Kidney (tissue), 14 donors: ENCODE data around the gene NCOA3. TPM values are rescaled to one million over a fixed set of nuclear protein-coding genes. Genes with fewer than 3 reads are reported as not detected.
A peak's percentile ranks its signal among the peaks of the same experiment; 100 is the strongest.

Source experiments
- DNase-seq, 5 donors: peaks; one replicate each; pipeline ENCODE4 v3.0.0-alpha.2; 2013 to 2020
- FAIRE-seq: peaks from 2 replicates; lab custom pipeline; 2012; peaks lifted over from hg19 to GRCh38; lab: Jason Lieb, UNC
- H3K27ac ChIP-seq, 2 donors: one replicate each; pipeline ENCODE4 v1.7.0; 2013; ENCODE audit warnings: low read depth in 2 of 2, low read length in 2 of 2, inconsistent platforms in 1 of 2
- H3K27me3 ChIP-seq: one replicate; pipeline ENCODE4 v1.7.1; 2013; ENCODE audit warnings: low read length, inconsistent platforms; ENCODE audit not compliant: control insufficient read depth, insufficient read depth
- H3K36me3 ChIP-seq, 3 donors: one replicate each; pipeline versions ENCODE4 v1.7.0 to v1.7.1; 2013; ENCODE audit warnings: low read length in 3 of 3, control low read depth in 1 of 3, inconsistent platforms in 1 of 3; ENCODE audit not compliant: insufficient read depth in 3 of 3, control insufficient read depth in 2 of 3
- H3K4me1 ChIP-seq, 3 donors: one replicate each; pipeline versions ENCODE4 v1.7.0 to v1.7.1; 2013; ENCODE audit warnings: low read length in 3 of 3, inconsistent platforms in 1 of 3, low read depth in 1 of 3; ENCODE audit not compliant: control insufficient read depth in 2 of 3, insufficient read depth in 2 of 3
- H3K4me3 ChIP-seq, 3 donors: one replicate each; pipeline versions ENCODE4 v1.7.0 to v1.8.1; 2013; ENCODE audit warnings: low read length in 3 of 3, control low read depth in 1 of 3, inconsistent platforms in 1 of 3
- H3K9ac ChIP-seq, 3 donors: one replicate each; pipeline versions ENCODE4 v1.7.0 to v1.7.1; 2013; ENCODE audit warnings: low read length in 3 of 3, control low read depth in 1 of 3, inconsistent platforms in 1 of 3
- H3K9me3 ChIP-seq, 3 donors: one replicate each; pipeline versions ENCODE4 v1.7.0 to v1.7.1; 2013; ENCODE audit warnings: low read length in 3 of 3, control low read depth in 1 of 3, inconsistent platforms in 1 of 3; ENCODE audit not compliant: control insufficient read depth in 2 of 3, insufficient read depth in 1 of 3
- intact Hi-C: fragments of 100-400 bp; cut with DNase I; formaldehyde crosslinking; loops from one replicate; pipeline ENCODE4 v1.11.1; 2022
- polyA plus RNA-seq: library from polyadenylated mRNA; stranded (reverse); fragments of 350-450 nt; fragmentation: Illumina TruSeq; extraction: RNeasy Lipid Tissue Mini Kit (QIAGEN cat#74804); gene quantifications from one replicate; pipeline ENCODE4 v1.2.3, GENCODE V29; 2014; ENCODE audit warnings: low read depth, low replicate concordance; ENCODE audit not compliant: insufficient read depth
- total RNA-seq: library from RNA; stranded (reverse); fragmentation: NEBNext Ultra II Directional; extraction: Animal tissue kit (Norgen Biotek cat#: 25700); gene quantifications from one replicate; pipeline ENCODE4 v1.2.1, GENCODE V29; 2021
- TF ChIP-seq, protein P1 (sequence below): IDR thresholded peaks from 3 replicates; pipeline ENCODE4 v1.5.1; 2012; ENCODE audit warnings: mild to moderate bottlenecking, moderate library complexity, borderline replicate concordance; ENCODE audit not compliant: insufficient read depth; ENCODE audit errors: extremely low read depth
- donor health status: control.
- donor health status: control.
- donor health status: control.
- donor health status: control.
- donor health status: control.
- donor health status: DM: yes; HTN: yes; CAD: no.
- donor health status: Normal renal cell carcinoma (clear cell type).

NCOA3 gene
- total and polyA plus RNA-seq, 2 donors from 2014 or later = 4.9 to 38.8 TPM

DNA sequence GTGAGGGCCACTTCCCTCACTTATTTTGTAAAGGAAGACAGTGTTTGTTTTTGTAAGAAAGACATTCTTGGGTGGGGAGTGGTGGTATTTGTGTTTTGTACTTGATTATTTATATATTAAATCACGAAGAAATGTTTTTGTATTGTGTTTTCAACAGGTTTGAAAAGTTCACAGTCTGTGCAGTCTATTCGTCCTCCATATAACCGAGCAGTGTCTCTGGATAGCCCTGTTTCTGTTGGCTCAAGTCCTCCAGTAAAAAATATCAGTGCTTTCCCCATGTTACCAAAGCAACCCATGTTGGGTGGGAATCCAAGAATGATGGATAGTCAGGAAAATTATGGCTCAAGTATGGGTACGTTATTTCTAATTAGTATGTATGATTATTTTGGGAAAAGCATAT is 137.2 kb downstream of the NCOA3 start:
- Histone ChIP-seq H3K9ac (no peak overlapping the region), H3K9me3 (no peaks in the 10 kb centered on the region), H3K27ac (no peak overlapping the region), H3K36me3 (peaks cover 3 to 20% (median 7%) of the 10 kb centered on the region in 3 donors), H3K4me1 (no peaks in the 10 kb centered on the region), H3K4me3 (no peak overlapping the region), H3K27me3 (no peaks in the 10 kb centered on the region)
- DNase-seq (no peak), FAIRE-seq (no peak)
- TF ChIP-seq, protein P1, sequence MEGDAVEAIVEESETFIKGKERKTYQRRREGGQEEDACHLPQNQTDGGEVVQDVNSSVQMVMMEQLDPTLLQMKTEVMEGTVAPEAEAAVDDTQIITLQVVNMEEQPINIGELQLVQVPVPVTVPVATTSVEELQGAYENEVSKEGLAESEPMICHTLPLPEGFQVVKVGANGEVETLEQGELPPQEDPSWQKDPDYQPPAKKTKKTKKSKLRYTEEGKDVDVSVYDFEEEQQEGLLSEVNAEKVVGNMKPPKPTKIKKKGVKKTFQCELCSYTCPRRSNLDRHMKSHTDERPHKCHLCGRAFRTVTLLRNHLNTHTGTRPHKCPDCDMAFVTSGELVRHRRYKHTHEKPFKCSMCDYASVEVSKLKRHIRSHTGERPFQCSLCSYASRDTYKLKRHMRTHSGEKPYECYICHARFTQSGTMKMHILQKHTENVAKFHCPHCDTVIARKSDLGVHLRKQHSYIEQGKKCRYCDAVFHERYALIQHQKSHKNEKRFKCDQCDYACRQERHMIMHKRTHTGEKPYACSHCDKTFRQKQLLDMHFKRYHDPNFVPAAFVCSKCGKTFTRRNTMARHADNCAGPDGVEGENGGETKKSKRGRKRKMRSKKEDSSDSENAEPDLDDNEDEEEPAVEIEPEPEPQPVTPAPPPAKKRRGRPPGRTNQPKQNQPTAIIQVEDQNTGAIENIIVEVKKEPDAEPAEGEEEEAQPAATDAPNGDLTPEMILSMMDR = no peak
- intact Hi-C loops = no loop called here

GRCh38 chr20:47642118-47642517 is 140.4 kb downstream of the NCOA3 start:
- no peak overlapping the region for H3K27ac ChIP-seq
- H3K36me3 ChIP-seq = peaks cover 5 to 15% (median 14%) of the 10 kb centered on the region in 3 donors
- DNase-seq (no peak), FAIRE-seq (no peak)
- intact Hi-C loops = no loop called here
- H3K27me3 ChIP-seq = no peaks in the 10 kb centered on the region
- TF ChIP-seq, protein P1 = no peak
- H3K9me3 ChIP-seq = no peaks in the 10 kb centered on the region
- H3K4me3 ChIP-seq = no peak overlapping the region
- no peak overlapping the region for H3K9ac ChIP-seq
- no peaks in the 10 kb centered on the region for H3K4me1 ChIP-seq

- TF ChIP-seq, protein P1 = no peak
- Histone ChIP-seq H3K27me3 (no peaks in the 10 kb centered on the region), H3K4me3 (no peak overlapping the region), H3K27ac (no peak overlapping the region), H3K4me1 (no peaks in the 10 kb centered on the region), H3K9ac (no peak overlapping the region), H3K9me3 (no peaks in the 10 kb centered on the region), H3K36me3 (peaks cover 5 to 14% (median 14%) of the 10 kb centered on the region in 3 donors)
- DNase-seq = no peak
- intact Hi-C loops = no loop called here
- FAIRE-seq = no peak
Observed at GRCh38 chr20:47642624-47643023, 140.9 kb downstream of the NCOA3 start.

DNA sequence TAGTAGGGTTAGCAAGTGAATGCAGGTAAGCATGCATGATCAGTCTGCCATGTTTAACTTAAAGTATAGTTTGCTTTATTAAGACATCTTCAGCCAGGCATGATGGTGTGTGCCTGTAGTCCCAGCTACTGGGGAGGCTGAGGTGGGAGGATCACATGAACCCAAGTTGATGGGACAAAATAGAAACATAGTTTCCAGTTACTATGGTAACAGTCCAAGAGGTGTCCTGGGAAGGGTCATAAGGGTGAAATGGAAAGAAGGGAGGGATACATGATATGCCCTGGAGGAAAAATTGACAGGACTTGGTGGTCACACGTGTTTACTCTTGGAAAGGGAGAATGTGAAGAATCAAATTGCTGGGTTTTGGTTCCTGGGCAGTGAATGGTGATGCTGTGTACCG is 143.9 kb downstream of the NCOA3 start:
- intact Hi-C loops = no loop called here
- TF ChIP-seq, protein P1 = no peak
- Histone ChIP-seq H3K27me3 (no peaks in the 10 kb centered on the region), H3K9ac (no peak overlapping the region), H3K9me3 (no peaks in the 10 kb centered on the region), H3K27ac (no peak overlapping the region), H3K36me3 (peaks cover 5 to 21% (median 16%) of the 10 kb centered on the region in 3 donors), H3K4me1 (no peaks in the 10 kb centered on the region), H3K4me3 (no peak overlapping the region)
- peak in 1 of 5 donors; percentile 27 for DNase-seq
- FAIRE-seq = no peak
